ENCODE data around the gene TACR2. TPM values are rescaled to one million over a fixed set of nuclear protein-coding genes. Genes with fewer than 3 reads are reported as not detected.

The TACR2 gene
- total RNA-seq, 1 experiment from 2014 or later: 0.26 TPM

- CTCF ChIA-PET: interaction anchor here (0.6 to 3.0 kb wide), 6 partner anchors 11 to 192 kb away, joined by 3 to 43 read pairs (median 4); partner anchors contain the start of gene TSPAN15
- H3K9me3 Mint-ChIP-seq (ENCODE audit: low read depth, unreplicated experiment): peaks cover 2% of the 10 kb centered on the region
- peak overlapping the region; percentile 80 for H3K27ac Mint-ChIP-seq (ENCODE audit: unreplicated experiment)
- BruUV-seq (replicated peaks): no TSS peak
- H3K4me3 Mint-ChIP-seq (ENCODE audit: low read depth, unreplicated experiment): no peak overlapping the region
- DNase-seq: no peak
- H3K36me3 Mint-ChIP-seq (ENCODE audit: insufficient read depth, unreplicated experiment): peaks cover 17% of the 10 kb centered on the region
- no peak for TF ChIP-seq CTCF (IDR thresholded peaks at IDR 0.05; ENCODE audit: unreplicated experiment)
- intact Hi-C loops (cut with micrococcal nuclease; ENCODE audit: unreplicated experiment): loop anchor here (2.0 kb wide), 1 partner anchor 13 kb away; no protein-coding TSS in a partner anchor
- peaks cover 45% of the 10 kb centered on the region for H3K4me1 Mint-ChIP-seq (ENCODE audit: low read depth, unreplicated experiment)
- H3K27me3 Mint-ChIP-seq (ENCODE audit: unreplicated experiment): no peaks in the 10 kb centered on the region
Measured at GRCh38 chr10:69437321-69438259, 20.9 kb upstream of the TACR2 start.

- no peaks in the 10 kb centered on the region for H3K27me3 Mint-ChIP-seq (ENCODE audit: unreplicated experiment)
- no peak for DNase-seq
- intact Hi-C loops (cut with micrococcal nuclease; ENCODE audit: unreplicated experiment): no loop called here
- H3K27ac Mint-ChIP-seq (ENCODE audit: unreplicated experiment): no peak overlapping the region
- H3K4me1 Mint-ChIP-seq (ENCODE audit: low read depth, unreplicated experiment): peaks cover 45% of the 10 kb centered on the region
- TF ChIP-seq CTCF (IDR thresholded peaks at IDR 0.05; ENCODE audit: unreplicated experiment): no peak
- BruUV-seq (replicated peaks): no TSS peak
- H3K4me3 Mint-ChIP-seq (ENCODE audit: low read depth, unreplicated experiment): no peak overlapping the region
- H3K9me3 Mint-ChIP-seq (ENCODE audit: low read depth, unreplicated experiment): peaks cover 2% of the 10 kb centered on the region
- peaks cover 17% of the 10 kb centered on the region for H3K36me3 Mint-ChIP-seq (ENCODE audit: insufficient read depth, unreplicated experiment)
- CTCF ChIA-PET: interaction anchor here (3.0 kb wide), 1 partner anchor 11 kb away, joined by 11 read pairs; no protein-coding TSS in a partner anchor
Measured at GRCh38 chr10:69435966-69436520, 19.3 kb upstream of the TACR2 start.

GRCh38 chr10:69434926-69435325 is 18.2 kb upstream of the TACR2 start:
- BruUV-seq (replicated peaks): no TSS peak
- CTCF ChIA-PET: interaction anchor here (1.4 to 3.0 kb wide), 2 partner anchors 10 to 16 kb away, joined by 3 to 11 read pairs; no protein-coding TSS in a partner anchor
- H3K4me1 Mint-ChIP-seq (ENCODE audit: low read depth, unreplicated experiment): peaks cover 34% of the 10 kb centered on the region
- peaks cover 16% of the 10 kb centered on the region for H3K36me3 Mint-ChIP-seq (ENCODE audit: insufficient read depth, unreplicated experiment)
- H3K4me3 Mint-ChIP-seq (ENCODE audit: low read depth, unreplicated experiment): no peak overlapping the region
- TF ChIP-seq CTCF (IDR thresholded peaks at IDR 0.05; ENCODE audit: unreplicated experiment): no peak
- no peak overlapping the region for H3K27ac Mint-ChIP-seq (ENCODE audit: unreplicated experiment)
- DNase-seq: no peak
- intact Hi-C loops (cut with micrococcal nuclease; ENCODE audit: unreplicated experiment): no loop called here
- H3K27me3 Mint-ChIP-seq (ENCODE audit: unreplicated experiment): no peaks in the 10 kb centered on the region
- peaks cover 2% of the 10 kb centered on the region for H3K9me3 Mint-ChIP-seq (ENCODE audit: low read depth, unreplicated experiment)

GRCh38 chr10:69434169-69434568 is 17.5 kb upstream of the TACR2 start:
- Mint-ChIP-seq H3K4me3 (ENCODE audit: low read depth, unreplicated experiment) (no peak overlapping the region), H3K27ac (ENCODE audit: unreplicated experiment) (no peak overlapping the region), H3K4me1 (ENCODE audit: low read depth, unreplicated experiment) (peaks cover 26% of the 10 kb centered on the region), H3K27me3 (ENCODE audit: unreplicated experiment) (no peaks in the 10 kb centered on the region), H3K9me3 (ENCODE audit: low read depth, unreplicated experiment) (peaks cover 2% of the 10 kb centered on the region), H3K36me3 (ENCODE audit: insufficient read depth, unreplicated experiment) (peaks cover 8% of the 10 kb centered on the region)
- CTCF ChIA-PET: interaction anchor here (1.4 to 3.0 kb wide), 2 partner anchors 9 to 16 kb away, joined by 3 to 11 read pairs; no protein-coding TSS in a partner anchor
- no peak for TF ChIP-seq CTCF (IDR thresholded peaks at IDR 0.05; ENCODE audit: unreplicated experiment)
- no peak for DNase-seq
- intact Hi-C loops (cut with micrococcal nuclease; ENCODE audit: unreplicated experiment): no loop called here
- BruUV-seq (replicated peaks): no TSS peak

Measured in Calu3 (cell line).